NCI-H345 (cell line): ENCODE measurements around the gene ELAVL3.
"Not testable (repeated sequence)": the region's sequence is repeated elsewhere in the genome, so short reads cannot be mapped to it uniquely, and the experiment has no call there.

Experiments used
- DNase-seq: peaks from one replicate; lab custom pipeline; 2025; lab: John Stamatoyannopoulos, UW

The ELAVL3 gene

GRCh38 chr19:11458912-11459311 lies 21.9 kb downstream of the ELAVL3 start:
- DNase-seq, result not testable (repeated sequence)

DNA sequence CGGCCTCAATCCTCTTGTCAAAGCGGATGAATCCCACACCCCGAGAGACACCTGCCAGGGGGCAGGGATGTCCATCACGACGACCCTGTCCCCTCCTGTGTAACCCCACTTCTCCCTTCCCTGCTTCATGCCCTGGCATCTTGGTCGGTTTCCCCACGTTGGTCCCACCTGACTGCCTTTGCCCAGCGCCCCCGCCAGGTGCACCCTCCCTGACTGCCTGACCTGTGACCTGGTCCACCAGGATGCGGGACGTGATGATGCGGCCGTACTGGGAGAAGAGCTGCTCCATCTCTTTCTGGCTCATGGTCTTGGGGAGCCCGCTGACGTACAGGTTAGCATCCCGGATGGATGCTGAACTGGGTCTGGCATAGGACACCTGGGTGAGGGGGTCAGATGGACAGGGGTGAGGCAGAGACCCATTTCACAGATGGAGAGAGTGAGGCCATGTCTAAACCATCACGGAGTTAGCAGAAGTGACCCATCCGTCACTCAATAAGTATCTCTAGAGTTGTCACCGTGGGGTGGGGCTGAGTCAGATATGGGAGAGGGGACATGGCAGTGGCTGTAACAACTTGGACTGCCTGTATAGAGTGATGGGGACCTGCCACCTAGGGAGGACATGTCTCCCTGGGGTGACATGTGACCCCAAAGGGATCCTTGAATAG lies 22.5 kb downstream of the ELAVL3 start:
- DNase-seq, result no peak

DNA sequence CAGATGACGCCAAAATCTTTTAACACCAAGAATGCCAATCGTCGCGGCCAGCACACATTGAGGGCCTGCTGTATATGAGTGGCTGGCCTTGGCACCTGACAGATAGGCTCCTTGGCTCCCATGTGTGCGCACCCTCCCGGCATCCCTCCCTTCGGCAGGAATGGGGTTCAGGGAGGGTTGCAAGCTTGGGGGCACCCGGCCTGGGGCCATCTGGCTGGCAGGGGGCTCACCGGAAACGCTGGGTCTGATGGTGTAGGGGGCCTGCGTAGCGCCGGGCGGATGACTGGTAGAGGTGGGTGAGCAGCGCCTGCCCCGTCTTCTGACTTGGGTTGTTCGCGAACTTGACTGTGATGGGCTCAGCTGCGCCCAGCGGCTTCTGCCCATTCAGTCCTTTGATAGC lies 23.0 kb downstream of the ELAVL3 start:
- no peak for DNase-seq

- DNase-seq, result no peak
Observed at GRCh38 chr19:11457115-11457514, 23.7 kb downstream of the ELAVL3 start.

GRCh38 chr19:11456659-11457058 lies 24.2 kb downstream of the ELAVL3 start:
- DNase-seq, result no peak

DNA sequence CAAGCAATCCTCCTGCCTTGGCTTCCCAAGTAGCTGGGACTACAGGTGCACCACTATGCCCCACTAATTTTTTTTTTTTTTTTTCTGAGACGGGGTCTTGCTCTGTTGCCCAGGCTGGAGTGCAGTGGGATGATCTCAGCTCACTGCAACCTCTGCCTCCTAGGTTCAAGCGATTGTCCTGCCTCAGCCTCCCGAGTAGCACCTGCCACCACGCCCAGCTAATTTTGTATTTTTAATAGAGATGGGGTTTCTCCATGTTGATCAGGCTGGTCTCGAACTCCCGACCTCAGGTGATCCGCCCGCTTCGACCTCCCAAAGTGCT lies 25.7 kb downstream of the ELAVL3 start:
- DNase-seq, result not testable (repeated sequence)

DNA sequence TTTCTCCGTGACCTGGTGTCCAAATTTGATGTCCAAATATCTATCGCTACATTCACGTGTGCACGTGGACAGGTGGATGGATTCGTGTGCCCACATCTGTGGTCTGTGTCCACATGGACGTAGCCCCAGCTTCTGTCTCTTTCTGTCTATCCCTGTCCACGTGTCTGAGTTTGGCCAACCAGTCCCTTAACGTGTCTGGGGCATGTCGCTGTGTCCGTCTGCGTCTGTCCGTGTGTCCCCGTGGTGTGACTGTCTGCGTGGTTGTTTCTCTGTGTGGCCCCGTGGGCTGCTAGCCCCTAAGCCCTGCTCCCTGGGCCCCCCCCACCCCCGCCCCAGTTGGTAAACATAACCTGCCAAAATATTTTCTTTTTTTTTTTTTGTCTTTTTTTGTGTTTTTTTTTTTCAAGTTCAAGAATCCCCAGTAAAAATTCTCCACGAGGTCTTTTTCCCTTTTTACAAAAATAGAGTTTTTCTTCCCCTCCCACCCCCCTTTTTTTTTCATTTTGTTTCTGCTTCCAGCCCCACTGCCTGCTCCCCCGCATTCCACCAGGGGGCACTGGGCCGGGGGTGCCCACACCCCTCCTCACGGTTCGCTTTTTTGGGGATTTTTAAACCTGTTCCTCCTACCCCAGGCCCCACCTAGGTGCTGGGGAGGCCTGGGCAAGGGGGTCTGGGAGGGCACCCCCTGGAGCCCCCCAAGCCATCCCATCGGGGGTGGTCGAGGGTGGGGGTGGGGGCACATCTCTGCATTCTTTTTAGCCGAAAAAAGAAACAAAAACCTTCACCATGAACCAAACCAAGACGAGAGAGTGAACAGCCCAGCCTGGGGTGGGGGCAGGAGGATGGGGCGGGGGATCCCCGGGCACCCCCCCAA lies 27.1 kb downstream of the ELAVL3 start:
- DNase-seq, result no peak

DNA sequence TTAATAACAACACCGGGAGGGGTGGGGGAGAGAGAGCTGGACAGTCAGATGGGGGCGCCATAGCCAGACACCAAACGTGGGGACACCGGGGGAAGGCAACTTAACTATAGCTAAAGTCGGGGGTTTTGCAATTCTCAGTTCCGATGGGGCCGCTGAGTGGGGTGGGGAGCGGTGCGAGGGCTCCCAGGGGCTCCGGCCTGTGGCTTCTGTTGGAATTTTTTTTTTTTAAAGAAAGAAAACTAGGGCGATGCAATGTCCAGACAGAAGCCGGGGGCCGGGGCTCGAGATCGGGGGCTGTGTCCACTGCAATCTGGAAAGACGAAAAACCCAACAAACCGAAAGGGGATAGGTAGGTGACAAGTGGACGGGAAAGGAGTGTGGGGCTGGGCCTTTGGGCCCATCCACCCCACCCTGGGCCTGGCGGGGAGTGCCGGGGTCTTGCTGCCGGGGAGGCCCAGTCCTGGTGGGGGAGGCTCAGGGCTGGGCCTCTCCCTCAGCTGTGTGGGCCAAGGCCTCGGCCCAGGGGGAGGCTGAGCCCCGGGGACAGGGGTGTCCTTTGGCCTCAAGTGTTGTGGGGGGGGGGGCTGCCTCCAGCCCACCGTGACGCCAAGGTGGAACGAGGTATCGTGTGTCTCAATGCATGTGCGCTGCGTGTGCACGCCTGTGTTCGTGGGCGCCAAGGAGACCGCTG lies 28.1 kb downstream of the ELAVL3 start:
- DNase-seq, result no peak

DNA sequence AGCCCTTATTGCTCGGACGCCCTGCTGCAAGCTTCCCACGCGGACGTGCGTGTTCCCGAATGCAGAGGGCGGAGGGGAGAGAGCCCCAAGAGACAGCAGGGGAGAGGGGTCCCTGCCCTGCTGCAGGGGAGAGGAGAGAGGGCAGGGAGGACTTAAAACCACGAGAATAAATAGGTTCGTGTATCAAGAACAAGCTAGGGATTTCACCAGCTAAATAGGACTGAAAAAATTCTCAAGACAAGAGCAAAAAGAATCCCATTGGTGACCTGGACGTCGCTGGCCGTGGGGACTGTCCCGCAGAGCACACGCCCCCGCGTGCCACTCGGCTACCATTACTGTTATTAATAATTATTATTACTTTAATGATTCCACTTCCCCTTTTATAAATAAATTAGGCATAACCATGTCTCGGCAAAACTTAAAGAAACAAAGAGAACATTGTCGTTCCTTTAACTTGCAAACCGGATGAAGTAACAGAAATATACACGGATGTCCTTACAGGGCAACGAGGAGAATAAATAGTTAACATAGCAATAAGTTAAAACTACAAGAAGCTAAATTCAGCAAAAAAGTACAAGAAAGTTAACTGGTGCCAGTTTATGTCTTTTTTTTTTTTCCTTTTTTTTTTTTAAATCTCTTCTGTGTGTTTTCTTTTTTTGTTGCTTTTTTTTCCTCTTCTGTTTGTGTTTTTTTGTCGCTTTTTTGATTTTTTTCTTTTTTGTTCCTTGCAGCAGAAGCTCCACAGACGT lies 28.8 kb downstream of the ELAVL3 start:
- DNase-seq, result no peak

GRCh38 chr19:11451327-11451870 lies 29.4 kb downstream of the ELAVL3 start:
- DNase-seq, result no peak

- no peak for DNase-seq
Observed at GRCh38 chr19:11450570-11451326, 30.1 kb downstream of the ELAVL3 start.

DNA sequence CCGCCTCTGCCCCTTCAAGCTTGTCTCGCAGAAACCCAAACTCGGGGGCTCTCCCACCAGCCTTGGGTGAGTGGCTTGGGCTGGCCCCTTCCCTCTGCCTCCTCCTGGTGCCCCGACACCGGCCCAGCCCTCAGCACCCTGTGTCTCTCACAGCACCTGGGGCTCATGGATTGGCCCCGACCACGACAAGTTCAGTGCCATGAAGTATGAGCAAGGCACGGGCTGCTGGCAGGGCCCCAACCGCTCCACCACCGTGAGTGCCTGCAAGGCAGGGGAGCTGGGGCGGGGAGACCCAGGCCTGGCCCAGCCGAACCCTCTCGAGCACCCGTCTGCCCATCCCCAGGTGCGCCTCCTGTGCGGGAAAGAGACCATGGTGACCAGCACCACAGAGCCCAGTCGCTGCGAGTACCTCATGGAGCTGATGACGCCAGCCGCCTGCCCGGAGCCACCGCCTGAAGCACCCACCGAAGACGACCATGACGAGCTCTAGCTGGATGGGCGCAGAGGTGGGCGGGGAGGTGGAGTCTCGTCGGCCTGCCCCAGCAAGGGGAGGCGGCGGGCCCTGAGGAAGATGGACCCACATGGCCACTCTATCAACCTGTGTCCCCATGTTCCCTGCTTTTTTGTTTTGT lies 31.8 kb downstream of the ELAVL3 start:
- DNase-seq, result no peak

GRCh38 chr19:11448410-11448809 lies 32.4 kb downstream of the ELAVL3 start:
- no peak for DNase-seq

DNA sequence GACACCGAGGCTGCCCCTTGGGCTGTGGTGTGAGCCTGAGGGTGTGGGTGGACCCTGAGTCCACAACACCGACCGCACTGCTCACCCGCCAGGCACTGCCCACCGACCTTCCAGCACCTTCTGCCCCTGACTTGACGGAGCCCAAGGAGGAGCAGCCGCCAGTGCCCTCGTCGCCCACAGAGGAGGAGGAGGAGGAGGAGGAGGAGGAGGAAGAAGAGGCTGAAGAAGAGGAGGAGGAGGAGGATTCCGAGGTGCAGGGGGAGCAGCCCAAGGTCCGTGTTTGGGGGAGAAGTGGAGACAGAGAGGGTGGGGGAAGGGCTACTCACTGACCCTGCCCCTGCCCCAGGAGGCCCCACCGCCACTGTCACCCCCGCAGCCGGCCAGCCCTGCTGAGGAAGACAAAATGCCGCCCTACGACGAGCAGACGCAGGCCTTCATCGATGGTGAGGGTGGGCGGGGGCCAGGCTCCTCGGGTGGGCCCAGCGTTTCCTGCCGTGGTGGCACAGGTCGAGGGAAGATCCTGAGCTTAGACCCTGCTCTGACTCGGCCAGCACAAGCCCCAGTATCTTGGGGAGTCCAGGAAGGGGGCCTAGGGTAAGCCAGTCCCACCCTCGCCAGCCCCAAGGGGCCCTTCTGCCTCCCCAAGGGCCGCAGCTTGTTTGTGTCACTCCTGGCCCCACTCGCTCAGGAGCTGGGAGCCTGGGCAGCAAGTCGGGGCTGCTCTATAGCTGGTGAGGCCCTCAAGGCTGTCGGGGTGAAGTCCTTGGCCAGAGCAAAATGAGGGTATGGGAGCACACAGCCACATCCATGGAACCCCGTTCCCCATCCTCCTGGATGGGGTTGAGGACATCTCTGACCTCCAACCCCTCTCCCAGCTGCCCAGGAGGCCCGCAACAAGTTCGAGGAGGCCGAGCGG lies 33.2 kb downstream of the ELAVL3 start:
- DNase-seq, result no peak

DNA sequence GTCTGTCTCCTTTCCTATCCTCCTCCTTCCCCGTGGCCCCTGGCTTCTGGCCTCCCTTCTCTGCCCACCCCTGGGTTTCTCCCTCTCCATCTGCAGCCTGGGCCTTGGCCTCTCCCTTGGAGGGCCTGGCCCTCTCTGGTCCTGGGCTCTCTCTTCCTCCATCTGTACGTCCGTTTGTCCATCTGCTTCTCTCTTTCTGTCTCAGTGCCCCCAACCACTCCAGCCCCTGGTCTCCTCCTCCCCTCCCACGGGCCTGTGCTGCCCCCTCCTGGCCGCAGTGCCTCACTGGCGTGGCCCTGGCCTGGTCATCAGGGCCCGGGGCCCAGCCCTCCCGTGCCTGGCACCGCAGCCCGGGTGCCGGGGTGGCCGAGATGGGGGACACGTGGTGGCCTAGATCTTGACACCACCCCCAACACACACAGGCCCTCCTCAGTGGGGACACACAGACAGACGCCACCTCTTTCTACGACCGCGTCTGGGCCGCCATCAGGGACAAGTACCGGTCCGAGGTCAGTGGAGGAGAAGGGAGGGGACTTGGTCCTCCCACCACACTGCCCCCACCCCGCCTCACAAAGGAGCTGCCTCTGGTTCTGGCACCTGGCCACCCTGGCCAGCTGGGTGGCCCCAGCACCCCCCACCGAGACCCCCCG lies 34.1 kb downstream of the ELAVL3 start:
- no peak for DNase-seq

GRCh38 chr19:11446271-11446651 lies 34.6 kb downstream of the ELAVL3 start:
- no peak for DNase-seq

GRCh38 chr19:11445141-11445540 lies 35.7 kb downstream of the ELAVL3 start:
- DNase-seq, result no peak

DNA sequence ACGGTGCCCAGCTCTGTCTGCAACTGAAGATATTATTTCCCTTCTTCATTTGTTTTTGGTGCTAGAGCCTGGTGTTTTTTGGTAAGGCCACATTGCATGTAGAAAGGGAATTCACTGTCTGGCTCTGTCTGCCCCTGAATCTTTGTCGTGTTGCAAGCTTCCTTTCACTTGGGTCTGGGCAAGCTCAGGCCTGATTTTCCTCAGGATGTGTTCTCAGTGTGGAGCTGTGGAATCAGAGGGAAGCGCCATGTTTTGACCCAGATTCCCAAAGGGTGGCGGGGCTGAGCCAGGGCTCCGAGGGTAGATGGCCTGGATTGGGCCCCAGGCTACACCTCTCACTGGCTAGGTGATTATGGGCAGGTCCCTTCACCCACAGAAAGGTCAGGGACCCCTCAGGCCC lies 36.8 kb downstream of the ELAVL3 start:
- no peak for DNase-seq

- DNase-seq, result no peak
Observed at GRCh38 chr19:11437955-11438354, 42.9 kb downstream of the ELAVL3 start.
